H9 (cell line): ENCODE results near the gene TBC1D28. TPM values are rescaled to one million over a fixed set of nuclear protein-coding genes. Genes with fewer than 3 reads are reported as not detected.
"Not testable (repeated sequence)": the region's sequence is repeated elsewhere in the genome, so short reads cannot be mapped to it uniquely, and the experiment has no call there.

ENCODE experiments used
- DNase-seq: peaks from one replicate; pipeline ENCODE4 v3.0.0-alpha.2; 2017
- H2AFZ ChIP-seq: one replicate; pipeline ENCODE4 v1.6.1; 2013; ENCODE audit warnings: mild to moderate bottlenecking, low read length, control low read depth, moderate library complexity
- H2AK5ac ChIP-seq: 2 replicates; pipeline ENCODE4 v1.6.1; 2013; ENCODE audit warnings: low read length, control low read depth, mixed read lengths; ENCODE audit not compliant: insufficient read length
- H2BK120ac ChIP-seq: one replicate; pipeline ENCODE4 v1.6.1; 2013; ENCODE audit warnings: low read depth, mild to moderate bottlenecking, low read length, control low read depth, inconsistent platforms; ENCODE audit not compliant: poor library complexity, severe bottlenecking
- H2BK12ac ChIP-seq: 2 replicates; pipeline ENCODE4 v1.6.1; 2013; ENCODE audit warnings: low read length, control low read depth, mixed read lengths, low read depth; ENCODE audit not compliant: insufficient read length
- H2BK15ac ChIP-seq: 2 replicates; pipeline ENCODE4 v1.6.1; 2013; ENCODE audit warnings: low read depth, low read length, control low read depth
- H2BK20ac ChIP-seq: one replicate; pipeline ENCODE4 v1.6.1; 2013; ENCODE audit warnings: low read depth, mild to moderate bottlenecking, low read length, control low read depth, inconsistent platforms; ENCODE audit not compliant: poor library complexity, severe bottlenecking
- H2BK5ac ChIP-seq: 2 replicates; pipeline ENCODE4 v1.6.1; 2013; ENCODE audit warnings: low read length, control low read depth, mixed read lengths; ENCODE audit not compliant: insufficient read length
- H3K14ac ChIP-seq: 2 replicates; pipeline ENCODE4 v1.6.1; 2013; ENCODE audit warnings: low read length, control low read depth; ENCODE audit not compliant: insufficient read depth
- H3K18ac ChIP-seq: 2 replicates; pipeline ENCODE4 v1.6.1; 2013; ENCODE audit warnings: low read depth, mild to moderate bottlenecking, mixed read lengths, low read length, control low read depth; ENCODE audit not compliant: insufficient read length
- H3K23ac ChIP-seq: 2 replicates; pipeline ENCODE4 v1.6.1; 2013; ENCODE audit warnings: low read length, control low read depth, mixed read lengths, low read depth; ENCODE audit not compliant: insufficient read length
- H3K23me2 ChIP-seq: 2 replicates; pipeline ENCODE4 v1.6.1; 2013; ENCODE audit warnings: low read depth, mild to moderate bottlenecking, mixed read lengths, low read length, control low read depth; ENCODE audit not compliant: insufficient read length, poor library complexity, severe bottlenecking
- H3K27ac ChIP-seq: 2 replicates; pipeline ENCODE4 v1.5.1; 2013; ENCODE audit warnings: low read length, control low read depth, mixed read lengths, low read depth; ENCODE audit not compliant: insufficient read length
- H3K27me3 ChIP-seq: 2 replicates; pipeline ENCODE4 v1.6.1; 2013; ENCODE audit warnings: low read length, control low read depth, inconsistent platforms; ENCODE audit not compliant: insufficient read depth
- H3K4ac ChIP-seq: 2 replicates; pipeline ENCODE4 v1.6.1; 2013; ENCODE audit warnings: low read depth, mild to moderate bottlenecking, control low read depth, inconsistent platforms, low read length, moderate library complexity
- H3K4me1 ChIP-seq: 2 replicates; pipeline ENCODE4 v1.6.1; 2013; ENCODE audit warnings: low read length, control low read depth, inconsistent platforms; ENCODE audit not compliant: insufficient read depth
- H3K4me2 ChIP-seq: 2 replicates; pipeline ENCODE4 v1.6.1; 2013; ENCODE audit warnings: low read length, control low read depth, mixed read lengths; ENCODE audit not compliant: insufficient read length, insufficient read depth
- H3K56ac ChIP-seq: 2 replicates; pipeline ENCODE4 v1.6.1; 2013; ENCODE audit warnings: low read depth, mild to moderate bottlenecking, mixed read lengths, low read length, control low read depth; ENCODE audit not compliant: insufficient read length
- H3K79me1 ChIP-seq: 2 replicates; pipeline ENCODE4 v1.6.1; 2013; ENCODE audit warnings: low read depth, mild to moderate bottlenecking, moderate library complexity, low read length, control low read depth, inconsistent platforms; ENCODE audit not compliant: insufficient read depth, poor library complexity, severe bottlenecking
- H3K79me2 ChIP-seq: 2 replicates; pipeline ENCODE4 v1.6.1; 2013; ENCODE audit warnings: low read length, control low read depth, inconsistent platforms; ENCODE audit not compliant: insufficient read depth
- H3K9ac ChIP-seq: 2 replicates; pipeline ENCODE4 v1.6.1; 2013; ENCODE audit warnings: low read length, control low read depth, mixed read lengths; ENCODE audit not compliant: insufficient read length; ENCODE audit errors: extremely low read depth
- H3K9me3 ChIP-seq: one replicate; pipeline ENCODE4 v1.6.1; 2013; ENCODE audit warnings: low read depth, low read length, inconsistent platforms; ENCODE audit not compliant: control insufficient read depth
- H3T11ph ChIP-seq: one replicate; pipeline ENCODE4 v1.6.1; 2013; ENCODE audit warnings: mild to moderate bottlenecking, low read length, control low read depth, inconsistent platforms
- H4K20me1 ChIP-seq: one replicate; pipeline ENCODE4 v1.6.1; 2013; ENCODE audit not compliant: control insufficient read depth, insufficient read length, insufficient read depth
- H4K5ac ChIP-seq: 2 replicates; pipeline ENCODE4 v1.6.1; 2013; ENCODE audit warnings: low read depth, mild to moderate bottlenecking, mixed read lengths, low read length, control low read depth; ENCODE audit not compliant: insufficient read length
- H4K8ac ChIP-seq: replicated peaks from 2 replicates; pipeline ENCODE4 v1.6.1; 2013; ENCODE audit warnings: low read length, control low read depth, mixed read lengths, low read depth; ENCODE audit not compliant: insufficient read length
- H4K91ac ChIP-seq: 2 replicates; pipeline ENCODE4 v1.6.1; 2013; ENCODE audit warnings: low read depth, mild to moderate bottlenecking, moderate library complexity, mixed read lengths, low read length, control low read depth; ENCODE audit not compliant: insufficient read length
- H3K27ac Mint-ChIP-seq, 3 experiments: 2 replicates in 2 of 3; 3 replicates in 1 of 3; pipeline ENCODE4 v1.8.0; 2020 to 2021; ENCODE audit warnings: mixed read lengths in 3 of 3, mild to moderate bottlenecking in 1 of 3, moderate library complexity in 1 of 3
- H3K27me3 Mint-ChIP-seq: 2 replicates; pipeline ENCODE4 v1.8.0; 2021; ENCODE audit warnings: low read depth, mild to moderate bottlenecking, moderate library complexity, mixed read lengths
- H3K36me3 Mint-ChIP-seq, 3 experiments: 2 replicates in 2 of 3; 3 replicates in 1 of 3; pipeline ENCODE4 v1.8.0; 2020 to 2021; ENCODE audit warnings: low read depth in 3 of 3, mixed read lengths in 3 of 3; ENCODE audit not compliant: insufficient read depth in 1 of 3
- H3K4me1 Mint-ChIP-seq, 2 experiments: 2 replicates each; pipeline ENCODE4 v1.8.0; 2020; ENCODE audit warnings: mixed read lengths in 2 of 2
- H3K4me3 Mint-ChIP-seq, 2 experiments: 2 replicates in 1 of 2; 3 replicates in 1 of 2; pipeline ENCODE4 v1.8.0; 2020 to 2021; ENCODE audit warnings: mild to moderate bottlenecking in 2 of 2, mixed read lengths in 2 of 2, moderate library complexity in 1 of 2
- H3K9me3 Mint-ChIP-seq, 2 experiments: 2 replicates in 1 of 2; 3 replicates in 1 of 2; pipeline ENCODE4 v1.8.0; 2020; ENCODE audit warnings: mild to moderate bottlenecking in 2 of 2, mixed read lengths in 2 of 2, moderate library complexity in 1 of 2
- WGBS: extraction: QIAGEN DNeasy Blood & Tissue Kit; methylation state at CpG from one replicate; pipeline ENCODE4 v1.1.7; 2013; ENCODE audit warnings: missing lambda C conversion rate, low lambda C conversion rate, mixed read lengths; ENCODE audit not compliant: insufficient read length; ENCODE audit errors: extremely low coverage; 5-methylcytosine and 5-hydroxymethylcytosine counted together
- total RNA-seq: library from RNA; stranded (reverse); gene quantifications from 2 replicates; pipeline ENCODE4 v1.2.1, GENCODE V29; 2021
- TF ChIP-seq, protein P1 (sequence below): fragments of 200-600 bp; sonication (generic); conservative IDR thresholded peaks from 3 replicates; pipeline ENCODE4 v1.8.0; 2021; ENCODE audit warnings: antibody characterized with exemption, mild to moderate bottlenecking

Gene TBC1D28
- total RNA-seq, 1 experiment from 2014 or later = 0.24 TPM

DNA sequence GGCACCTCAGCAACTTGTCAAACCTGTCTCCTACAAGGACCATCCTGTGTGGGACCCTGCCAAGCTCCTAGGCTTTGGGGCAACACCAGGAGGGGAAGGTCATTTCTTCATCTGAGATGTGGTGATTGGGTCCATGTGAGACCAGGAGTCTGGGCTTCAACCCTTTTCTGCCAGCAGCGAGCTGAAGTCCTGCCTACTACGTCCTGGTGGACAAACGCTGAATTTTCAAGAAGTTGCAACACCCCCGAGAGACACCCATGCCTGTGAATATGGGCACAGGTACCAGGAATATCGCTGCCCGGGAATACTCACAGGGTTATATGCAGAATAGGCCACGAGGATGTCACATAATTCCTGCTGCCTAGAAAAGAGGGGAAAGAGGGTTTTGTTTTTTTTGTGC, 8.0 kb downstream of the TBC1D28 start:
- not testable (repeated sequence) for H3K23ac ChIP-seq, H2AK5ac ChIP-seq, H3K4me2 ChIP-seq, H3T11ph ChIP-seq, H3K27ac ChIP-seq, H2BK120ac ChIP-seq, H3K27me3 ChIP-seq, H2BK5ac ChIP-seq, H3K36me3 Mint-ChIP-seq, H3K4me1 ChIP-seq, H4K5ac ChIP-seq, H2AFZ ChIP-seq, H2BK15ac ChIP-seq, H4K20me1 ChIP-seq, H4K8ac ChIP-seq, H4K91ac ChIP-seq, H3K18ac ChIP-seq, H3K79me1 ChIP-seq, H3K4me3 Mint-ChIP-seq, H3K14ac ChIP-seq, H3K9ac ChIP-seq, H3K27ac Mint-ChIP-seq, H2BK20ac ChIP-seq, H3K56ac ChIP-seq, H3K23me2 ChIP-seq, H3K4me1 Mint-ChIP-seq, DNase-seq, H2BK12ac ChIP-seq, H3K79me2 ChIP-seq, H3K9me3 Mint-ChIP-seq, H3K4ac ChIP-seq, H3K9me3 ChIP-seq
- TF ChIP-seq, protein P1, sequence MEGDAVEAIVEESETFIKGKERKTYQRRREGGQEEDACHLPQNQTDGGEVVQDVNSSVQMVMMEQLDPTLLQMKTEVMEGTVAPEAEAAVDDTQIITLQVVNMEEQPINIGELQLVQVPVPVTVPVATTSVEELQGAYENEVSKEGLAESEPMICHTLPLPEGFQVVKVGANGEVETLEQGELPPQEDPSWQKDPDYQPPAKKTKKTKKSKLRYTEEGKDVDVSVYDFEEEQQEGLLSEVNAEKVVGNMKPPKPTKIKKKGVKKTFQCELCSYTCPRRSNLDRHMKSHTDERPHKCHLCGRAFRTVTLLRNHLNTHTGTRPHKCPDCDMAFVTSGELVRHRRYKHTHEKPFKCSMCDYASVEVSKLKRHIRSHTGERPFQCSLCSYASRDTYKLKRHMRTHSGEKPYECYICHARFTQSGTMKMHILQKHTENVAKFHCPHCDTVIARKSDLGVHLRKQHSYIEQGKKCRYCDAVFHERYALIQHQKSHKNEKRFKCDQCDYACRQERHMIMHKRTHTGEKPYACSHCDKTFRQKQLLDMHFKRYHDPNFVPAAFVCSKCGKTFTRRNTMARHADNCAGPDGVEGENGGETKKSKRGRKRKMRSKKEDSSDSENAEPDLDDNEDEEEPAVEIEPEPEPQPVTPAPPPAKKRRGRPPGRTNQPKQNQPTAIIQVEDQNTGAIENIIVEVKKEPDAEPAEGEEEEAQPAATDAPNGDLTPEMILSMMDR = peak; percentile 21; the same call in 2 of the 3 replicates
- no CpG with 5 or more reads among the region's 7 CpGs for WGBS
- peaks cover 17% of the 10 kb centered on the region for H3K27me3 Mint-ChIP-seq

DNA sequence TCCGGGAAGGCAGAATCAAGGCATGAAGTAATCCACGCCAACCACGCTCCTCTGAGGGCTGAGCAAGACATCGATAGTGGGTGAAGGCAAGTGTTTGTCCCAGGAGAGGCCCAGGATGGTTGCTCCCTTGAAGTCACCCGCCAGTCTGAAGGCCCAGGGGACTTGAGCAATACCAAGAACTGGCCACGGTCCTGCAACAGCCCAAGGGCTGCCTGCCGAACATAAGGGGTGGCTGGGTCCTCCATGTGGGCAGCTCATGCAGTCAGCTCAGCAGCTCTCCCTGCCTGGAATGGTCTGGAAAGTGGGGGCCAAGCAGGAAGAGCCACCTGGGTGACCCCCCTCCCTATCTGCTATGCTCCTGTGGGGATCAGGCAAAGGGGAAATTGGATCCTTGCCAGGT, 8.4 kb downstream of the TBC1D28 start:
- DNase-seq, H4K91ac ChIP-seq, H3K18ac ChIP-seq, H4K5ac ChIP-seq, H2BK120ac ChIP-seq, H3T11ph ChIP-seq, H3K4me3 Mint-ChIP-seq, H3K4me2 ChIP-seq, H3K79me1 ChIP-seq, H3K27ac ChIP-seq, H3K4ac ChIP-seq, H3K23me2 ChIP-seq, H2AK5ac ChIP-seq, H4K20me1 ChIP-seq, H3K23ac ChIP-seq, H3K14ac ChIP-seq, H3K4me1 Mint-ChIP-seq, H4K8ac ChIP-seq, H3K27me3 ChIP-seq, H2BK15ac ChIP-seq, H3K36me3 Mint-ChIP-seq, H2AFZ ChIP-seq, H3K9me3 ChIP-seq, H3K4me1 ChIP-seq, H3K56ac ChIP-seq, H2BK12ac ChIP-seq, H3K79me2 ChIP-seq, H2BK20ac ChIP-seq, H3K9ac ChIP-seq, H3K27ac Mint-ChIP-seq, H2BK5ac ChIP-seq, H3K9me3 Mint-ChIP-seq: not testable (repeated sequence)
- WGBS = no CpG with 5 or more reads among the region's 7 CpGs
- H3K27me3 Mint-ChIP-seq = peaks cover 17% of the 10 kb centered on the region
